ENCODE results near the gene OR10G6. TPM values are rescaled to one million over a fixed set of nuclear protein-coding genes. Genes with fewer than 3 reads are reported as not detected.

Gene OR10G6
- total RNA-seq (2022; extraction: Qiagen RNA extraction; ENCODE audit: low read depth) = not detected in 5 replicates

GRCh38 chr11:123995119-123995518 lies at the start of gene OR10G6:
OR10G6 (minus strand) TSS chr11:123995161; CDS start chr11:123995161, 0 bp downstream.

GRCh38 chr11:124041254-124041653 lies 46.3 kb upstream of the OR10G6 start, which contains the start of gene OR10G7:
OR10G7 (minus strand) TSS chr11:124041325; CDS start chr11:124039001, 2,324 bp downstream.

GRCh38 chr11:124026498-124026897 lies 31.5 kb upstream of the OR10G6 start, which contains the start of gene OR10G8:
OR10G8 (plus strand) TSS chr11:124026798; CDS start chr11:124029623, 2,825 bp downstream.

GRCh38 chr11:124012697-124013096 lies 17.7 kb upstream of the OR10G6 start, which contains the start of gene OR10G4:
OR10G4 (plus strand) TSS chr11:124012997; CDS start chr11:124015575, 2,578 bp downstream.

GRCh38 chr11:123977731-123978347 lies 17.1 kb downstream of the OR10G6 start, which contains the start of gene OR10S1:
OR10S1 (minus strand) TSS chr11:123977781; CDS start chr11:123977664, 117 bp downstream.

Other genes starting within 250 kb of the OR10G6 start
- not detected in 5 replicates for gene OR6X1, start 240.6 kb downstream of the OR10G6 start, total RNA-seq (2022; extraction: Qiagen RNA extraction; ENCODE audit: low read depth)
- not detected in 5 replicates for gene OR6M1, start 188.8 kb downstream of the OR10G6 start, total RNA-seq (2022; extraction: Qiagen RNA extraction; ENCODE audit: low read depth)
- gene TMEM225, start 109.5 kb downstream of the OR10G6 start, total RNA-seq (2022; extraction: Qiagen RNA extraction; ENCODE audit: low read depth) = not detected in 5 replicates
- not detected in 5 replicates for gene OR8D4, start 93.0 kb downstream of the OR10G6 start, total RNA-seq (2022; extraction: Qiagen RNA extraction; ENCODE audit: low read depth)
- not detected in 5 replicates for gene OR4D5, start 55.5 kb downstream of the OR10G6 start, total RNA-seq (2022; extraction: Qiagen RNA extraction; ENCODE audit: low read depth)
- not detected in 5 replicates for gene OR6T1, start 51.3 kb downstream of the OR10G6 start, total RNA-seq (2022; extraction: Qiagen RNA extraction; ENCODE audit: low read depth)
- not detected in 5 replicates for gene OR10S1, start 17.4 kb downstream of the OR10G6 start, total RNA-seq (2022; extraction: Qiagen RNA extraction; ENCODE audit: low read depth)
- not detected in 5 replicates for gene OR10G4, start 17.8 kb upstream of the OR10G6 start, total RNA-seq (2022; extraction: Qiagen RNA extraction; ENCODE audit: low read depth)
- gene OR10G9, start 27.9 kb upstream of the OR10G6 start, total RNA-seq (2022; extraction: Qiagen RNA extraction; ENCODE audit: low read depth) = not detected in 5 replicates
- not detected in 5 replicates for gene OR10G8, start 31.6 kb upstream of the OR10G6 start, total RNA-seq (2022; extraction: Qiagen RNA extraction; ENCODE audit: low read depth)
- gene OR10G7, start 46.2 kb upstream of the OR10G6 start, total RNA-seq (2022; extraction: Qiagen RNA extraction; ENCODE audit: low read depth) = not detected in 5 replicates
- gene VWA5A, start 120.3 kb upstream of the OR10G6 start, total RNA-seq (2022; extraction: Qiagen RNA extraction; ENCODE audit: low read depth) = 0.20 to 0.37 TPM (median 0.29 TPM) in 5 replicates
- not detected in 5 replicates for gene OR10D3, start 188.2 kb upstream of the OR10G6 start, total RNA-seq (2022; extraction: Qiagen RNA extraction; ENCODE audit: low read depth)
- gene OR8G1, start 245.9 kb upstream of the OR10G6 start, total RNA-seq (2022; extraction: Qiagen RNA extraction; ENCODE audit: low read depth) = not detected in 5 replicates